H1 (cell line): Measurements from ENCODE around the gene RPL23. TPM values are rescaled to one million over a fixed set of nuclear protein-coding genes. Genes with fewer than 3 reads are reported as not detected.
A peak's percentile ranks its signal among the peaks of the same experiment; 100 is the strongest.

ENCODE experiments used
- CTCF ChIA-PET: fragments of 300-600 bp; sonication (Branson Sonifier 250); formaldehyde crosslinking; loops from one replicate; lab custom pipeline; 2021; ENCODE audit not compliant: partially characterized antibody; lab: Charles Lee
- POLR2A ChIA-PET: fragments of 300-600 bp; sonication (Branson Sonifier 250); formaldehyde crosslinking; loops from one replicate; lab custom pipeline; 2021; ENCODE audit warnings: inconsistent platforms; ENCODE audit not compliant: partially characterized antibody; lab: Charles Lee
- DNase-seq, 2 experiments: peaks; one replicate each; pipeline versions ENCODE4 v3.0.0 to v3.0.0-alpha.2; 2010 to 2022; ENCODE audit warnings: low spot score in 2 of 2, low read depth in 1 of 2, mixed read lengths in 1 of 2
- FAIRE-seq: peaks from 2 replicates; lab custom pipeline; 2011; peaks lifted over from hg19 to GRCh38; lab: Jason Lieb, UNC
- H2AFZ ChIP-seq: 2 replicates; pipeline ENCODE4 v1.8.1; 2012; ENCODE audit warnings: low read length, inconsistent platforms
- H2AK5ac ChIP-seq: 2 replicates; pipeline ENCODE4 v1.6.1; 2013; ENCODE audit warnings: low read depth, low read length
- H2BK120ac ChIP-seq: replicated peaks from 2 replicates; pipeline ENCODE3; 2013; ENCODE audit warnings: low read depth, low read length, inconsistent platforms
- H2BK12ac ChIP-seq: 2 replicates; pipeline ENCODE4 v1.6.1; 2013; ENCODE audit warnings: low read depth, low read length
- H2BK15ac ChIP-seq: 2 replicates; pipeline ENCODE4 v1.6.1; 2013; ENCODE audit warnings: low read length
- H2BK20ac ChIP-seq: 2 replicates; pipeline ENCODE4 v1.6.1; 2013; ENCODE audit warnings: low read length
- H2BK5ac ChIP-seq: 2 replicates; pipeline ENCODE4 v1.6.1; 2013; ENCODE audit warnings: low read depth, low read length
- H3K14ac ChIP-seq: 2 replicates; pipeline ENCODE4 v1.6.1; 2013; ENCODE audit warnings: inconsistent platforms; ENCODE audit not compliant: insufficient read length
- H3K18ac ChIP-seq: 2 replicates; pipeline ENCODE4 v1.6.1; 2013; ENCODE audit warnings: low read length; ENCODE audit errors: extremely low read depth
- H3K23ac ChIP-seq: 2 replicates; pipeline ENCODE4 v1.6.1; 2013; ENCODE audit warnings: inconsistent platforms; ENCODE audit not compliant: insufficient read length
- H3K23me2 ChIP-seq: 2 replicates; pipeline ENCODE4 v1.6.1; 2013; ENCODE audit warnings: low read depth, low read length
- H3K27ac ChIP-seq: 2 replicates; pipeline ENCODE4 v1.6.1; 2011; ENCODE audit warnings: low read depth, low read length, inconsistent platforms
- H3K27me3 ChIP-seq, 4 experiments: replicated peaks in 1 of 4; 1 replicate in 1 of 4; 2 replicates in 3 of 4; pipeline versions ENCODE4 v1.6.1 to v1.8.1; 2011 to 2013; ENCODE audit warnings: low read length in 3 of 4, mild to moderate bottlenecking in 3 of 4, inconsistent platforms in 2 of 4, mixed read lengths in 2 of 4, moderate library complexity in 1 of 4; ENCODE audit not compliant: control insufficient read depth in 3 of 4, insufficient read depth in 3 of 4; ENCODE audit errors: extremely low read depth in 1 of 4
- H3K36me3 ChIP-seq, 4 experiments: 2 replicates each; pipeline versions ENCODE4 v1.6.1 to v1.8.1; 2011 to 2013; ENCODE audit warnings: mild to moderate bottlenecking in 4 of 4, low read length in 3 of 4, moderate library complexity in 2 of 4, control low read depth in 1 of 4, inconsistent platforms in 1 of 4; ENCODE audit not compliant: insufficient read depth in 4 of 4, control insufficient read depth in 2 of 4
- H3K4ac ChIP-seq: replicated peaks from 2 replicates; pipeline ENCODE3; 2013; ENCODE audit warnings: low read length, low read depth, mixed read lengths, inconsistent platforms; ENCODE audit not compliant: insufficient read length
- H3K4me1 ChIP-seq, 4 experiments: replicated peaks in 1 of 4; 1 replicate in 1 of 4; 2 replicates in 3 of 4; pipeline versions ENCODE4 v1.6.1 to v1.8.1; 2011 to 2013; ENCODE audit warnings: low read length in 3 of 4, inconsistent platforms in 2 of 4, mixed read lengths in 1 of 4; ENCODE audit not compliant: insufficient read depth in 4 of 4, control insufficient read depth in 3 of 4
- H3K4me2 ChIP-seq, 2 experiments: 2 replicates each; pipeline versions ENCODE4 v1.6.1 to v1.8.1; 2011 to 2013; ENCODE audit warnings: low read depth in 2 of 2, low read length in 2 of 2, control low read depth in 1 of 2, inconsistent platforms in 1 of 2, mild to moderate bottlenecking in 1 of 2; ENCODE audit not compliant: insufficient read depth in 1 of 2
- H3K4me3 ChIP-seq, 4 experiments: fragments of 200-600, 300-600 bp in 1 of 4; sonication (generic), shearing (Covaris generic), sonication (Bioruptor Twin) in 1 of 4; 2 replicates each; pipeline versions ENCODE4 v1.5.1 to v1.8.1; 2011 to 2016; ENCODE audit warnings: low read length in 4 of 4, low read depth in 3 of 4, control low read depth in 2 of 4, inconsistent platforms in 2 of 4, mild to moderate bottlenecking in 2 of 4, mixed read lengths in 1 of 4, moderate library complexity in 1 of 4; ENCODE audit not compliant: insufficient read depth in 2 of 4; ENCODE audit errors: extremely low read depth in 1 of 4
- H3K56ac ChIP-seq: replicated peaks from 2 replicates; pipeline ENCODE3; 2013; ENCODE audit warnings: low read depth, mild to moderate bottlenecking, mixed read lengths, low read length, inconsistent platforms; ENCODE audit not compliant: insufficient read length
- H3K79me1 ChIP-seq: 2 replicates; pipeline ENCODE4 v1.6.1; 2013; ENCODE audit warnings: low read depth, low read length, control low read depth
- H3K79me2 ChIP-seq, 2 experiments: 2 replicates each; pipeline versions ENCODE4 v1.6.1 to v1.8.1; 2012 to 2013; ENCODE audit warnings: low read length in 2 of 2, mild to moderate bottlenecking in 2 of 2, inconsistent platforms in 1 of 2; ENCODE audit not compliant: insufficient read depth in 2 of 2, control insufficient read depth in 1 of 2
- H3K9ac ChIP-seq, 4 experiments: replicated peaks in 1 of 4; 1 replicate in 1 of 4; 2 replicates in 3 of 4; pipeline versions ENCODE4 v1.6.1 to v1.8.1; 2011 to 2013; ENCODE audit warnings: low read depth in 3 of 4, low read length in 3 of 4, control low read depth in 2 of 4, mild to moderate bottlenecking in 2 of 4, moderate library complexity in 2 of 4, inconsistent platforms in 1 of 4; ENCODE audit errors: extremely low read depth in 1 of 4
- H3K9me3 ChIP-seq, 2 experiments: 2 replicates each; pipeline versions ENCODE4 v1.6.1 to v1.8.1; 2012 to 2013; ENCODE audit warnings: mild to moderate bottlenecking in 2 of 2, moderate library complexity in 2 of 2, control low read depth in 1 of 2, inconsistent platforms in 1 of 2, low read depth in 1 of 2, low read length in 1 of 2, mixed read lengths in 1 of 2; ENCODE audit not compliant: insufficient read depth in 2 of 2
- H4K20me1 ChIP-seq, 2 experiments: replicated peaks in 1 of 2; 2 replicates each; pipeline versions ENCODE3 to v1.8.1; 2011 to 2013; ENCODE audit warnings: inconsistent platforms in 2 of 2, low read length in 2 of 2, mild to moderate bottlenecking in 1 of 2; ENCODE audit not compliant: insufficient read depth in 2 of 2, control insufficient read depth in 1 of 2
- H4K5ac ChIP-seq: 2 replicates; pipeline ENCODE4 v1.6.1; 2013; ENCODE audit warnings: low read length, low read depth, mixed read lengths, inconsistent platforms; ENCODE audit not compliant: insufficient read length
- H4K8ac ChIP-seq: 2 replicates; pipeline ENCODE4 v1.8.0; 2013; ENCODE audit warnings: mild to moderate bottlenecking, moderate library complexity, low read length, inconsistent platforms; ENCODE audit not compliant: insufficient read depth; ENCODE audit errors: extremely low read depth
- H4K91ac ChIP-seq: replicated peaks from 2 replicates; pipeline ENCODE3; 2013; ENCODE audit warnings: low read length, mixed read lengths, inconsistent platforms; ENCODE audit not compliant: insufficient read length
- JUND ChIP-seq: IDR thresholded peaks from 2 replicates; pipeline ENCODE4 v1.6.1; 2011; ENCODE audit warnings: mild to moderate bottlenecking, improper control_type of control experiment, low read length
- KDM5A ChIP-seq: fragments of 200-600 bp; IDR thresholded peaks from 2 replicates; pipeline ENCODE4 v1.7.1; 2012; ENCODE audit warnings: mild to moderate bottlenecking, low read length, inconsistent platforms, mixed read lengths
- POU5F1 ChIP-seq: IDR thresholded peaks from 2 replicates; pipeline ENCODE4 v1.6.1; 2011; ENCODE audit warnings: low read depth, mild to moderate bottlenecking, low read length, moderate library complexity
- RBBP5 ChIP-seq: IDR thresholded peaks from 2 replicates; pipeline ENCODE4 v1.7.1; 2012; ENCODE audit warnings: low read depth, mild to moderate bottlenecking, inconsistent platforms, low read length, moderate library complexity, borderline replicate concordance
- WGBS, 2 experiments: shearing (Covaris generic) in 1 of 2; methylation state at CpG; one replicate each; pipeline versions ENCODE4 v1.1.6 to v1.1.7; 2013 to 2015; ENCODE audit warnings: low lambda C conversion rate in 2 of 2, mixed read lengths in 2 of 2, inconsistent platforms in 1 of 2, low coverage in 1 of 2, missing lambda C conversion rate in 1 of 2; ENCODE audit not compliant: insufficient replicate concordance in 2 of 2, insufficient coverage in 1 of 2, insufficient read length in 1 of 2; ENCODE audit errors: extremely low coverage in 1 of 2, missing lambda C conversion rate in 1 of 2; 5-methylcytosine and 5-hydroxymethylcytosine counted together
- polyA plus RNA-seq, 7 experiments: library from polyadenylated mRNA; depleted of rRNA in 3 of 7; stranded (reverse) in 5 of 7; unstranded in 2 of 7; fragments of >200 nt in 5 of 7; fragments of 200-250 nt in 2 of 7; gene quantifications; 1 replicate in 5 of 7; 2 replicates in 1 of 7; 4 replicates in 1 of 7; pipeline versions ENCODE4 v1.2.1 to v1.2.3, GENCODE V29; 2011 to 2013; ENCODE audit warnings: missing spikeins in 2 of 7, mixed read lengths in 2 of 7
- total RNA-seq: library from RNA; stranded (reverse); fragmentation: NEBNext Ultra II Directional; extraction: Animal tissue kit (Norgen Biotek cat#: 25700); gene quantifications from 2 replicates; pipeline ENCODE4 v1.2.1, GENCODE V29; 2021

RPL23 gene
- total and polyA plus RNA-seq, 2 of the 8 experiments (the other 6 are each of a cell fraction or from before 2014, with no cell fraction given) = 2,148 to 2,502 TPM

GRCh38 chr17:38798614-38799500, 54.7 kb downstream of the RPL23 start:
- peaks cover 5 to 8% (median 5%) of the 10 kb centered on the region in 4 experiments; a peak in 4 of 7 replicates for H3K4me1 ChIP-seq
- H2AK5ac ChIP-seq = peak overlapping the region; percentile 61; the same call in 1 of the 2 replicates
- peak overlapping the region; percentile 81; the same call in 1 of the 2 replicates for H4K8ac ChIP-seq
- no peak overlapping the region; the same call in 1 of the 2 replicates for H2BK20ac ChIP-seq
- no peak overlapping the region for H3K14ac ChIP-seq
- peaks cover 4% of the 10 kb centered on the region for H3K23me2 ChIP-seq
- no peak overlapping the region for H2BK120ac ChIP-seq
- DNase-seq (no peak), FAIRE-seq (no peak)
- peak overlapping the region; percentile 60; the same call in 1 of the 2 replicates for H2BK12ac ChIP-seq
- peak overlapping the region; percentile 84 to 86 for H3K4me2 ChIP-seq
- H4K20me1 ChIP-seq = peaks cover 4 to 18% of the 10 kb centered on the region in 2 experiments
- H4K5ac ChIP-seq = peak overlapping the region; percentile 59
- peaks cover 27% of the 10 kb centered on the region for H3K79me1 ChIP-seq
- H3K27ac ChIP-seq = peak overlapping the region; percentile 57
- 3% methylated on average over 15 of the region's 53 CpGs; no CpG with 5 or more reads in 1 of the 2 experiments for whole genome bisulfite sequencing, 2 experiments
- H3K56ac ChIP-seq = peak overlapping the region; percentile 51
- no peak overlapping the region; the same call in 1 of the 2 replicates for H2AFZ ChIP-seq
- peak overlapping the region; percentile 73 for H3K4ac ChIP-seq
- H3K9me3 ChIP-seq = no peaks in the 10 kb centered on the region
- H3K27me3 ChIP-seq = no peaks in the 10 kb centered on the region
- peak overlapping the region; percentile 79 to 90 (median 82) for H3K4me3 ChIP-seq
- ChIA-PET POLR2A (interaction anchor here (0.6 to 3.6 kb wide), 18 partner anchors 10 to 265 kb away, joined by 3 to 16 read pairs (median 4); partner anchors contain the start of genes CWC25, LASP1, LASP1NB and RPL23), CTCF (no interaction called here)
- peak overlapping the region; percentile 98 for H3K18ac ChIP-seq
- H3K9ac ChIP-seq = peak overlapping the region; percentile 1 to 83 (median 75); a peak in 6 of 7 replicates
- no peak overlapping the region for H3K23ac ChIP-seq
- peak overlapping the region; percentile 91 for H2BK5ac ChIP-seq
- peaks cover 3 to 20% (median 14%) of the 10 kb centered on the region in 4 experiments; a peak in 5 of 8 replicates for H3K36me3 ChIP-seq
- H3K79me2 ChIP-seq = peaks cover 16 to 48% of the 10 kb centered on the region in 2 experiments
- peak overlapping the region; percentile 96 for H4K91ac ChIP-seq
- H2BK15ac ChIP-seq = peak overlapping the region; percentile 95; the same call in 1 of the 2 replicates
- no peak for TF ChIP-seq JUND
- peak; percentile 32; the same call in 1 of the 2 replicates for TF ChIP-seq RBBP5
- TF ChIP-seq KDM5A = no peak
- no peak for TF ChIP-seq POU5F1
